A172 (cell line): Measurements from ENCODE around the gene UTP4. TPM values are rescaled to one million over a fixed set of nuclear protein-coding genes. Genes with fewer than 3 reads are reported as not detected.
A peak's percentile ranks its signal among the peaks of the same experiment; 100 is the strongest.

Source experiments
- DNase-seq: peaks from one replicate; pipeline ENCODE4 v3.0.0-alpha.2; 2015; ENCODE audit warnings: low spot score
- total RNA-seq: library from RNA; depleted of rRNA; stranded (reverse); fragments of >200 nt; shearing (Covaris generic); gene quantifications from 2 replicates; pipeline ENCODE4 v1.2.3, GENCODE V29; 2014

UTP4 gene
- total RNA-seq, 1 experiment from 2014 or later = 30.9 TPM

GRCh38 chr16:69176033-69176800 lies 43.8 kb downstream of the UTP4 start:
- peak; percentile 40 for DNase-seq

GRCh38 chr16:69179328-69180010 lies 47.0 kb downstream of the UTP4 start:
- DNase-seq = peak; percentile 88

- DNase-seq = no peak
Observed at GRCh38 chr16:69180011-69180338, 47.5 kb downstream of the UTP4 start.

DNA sequence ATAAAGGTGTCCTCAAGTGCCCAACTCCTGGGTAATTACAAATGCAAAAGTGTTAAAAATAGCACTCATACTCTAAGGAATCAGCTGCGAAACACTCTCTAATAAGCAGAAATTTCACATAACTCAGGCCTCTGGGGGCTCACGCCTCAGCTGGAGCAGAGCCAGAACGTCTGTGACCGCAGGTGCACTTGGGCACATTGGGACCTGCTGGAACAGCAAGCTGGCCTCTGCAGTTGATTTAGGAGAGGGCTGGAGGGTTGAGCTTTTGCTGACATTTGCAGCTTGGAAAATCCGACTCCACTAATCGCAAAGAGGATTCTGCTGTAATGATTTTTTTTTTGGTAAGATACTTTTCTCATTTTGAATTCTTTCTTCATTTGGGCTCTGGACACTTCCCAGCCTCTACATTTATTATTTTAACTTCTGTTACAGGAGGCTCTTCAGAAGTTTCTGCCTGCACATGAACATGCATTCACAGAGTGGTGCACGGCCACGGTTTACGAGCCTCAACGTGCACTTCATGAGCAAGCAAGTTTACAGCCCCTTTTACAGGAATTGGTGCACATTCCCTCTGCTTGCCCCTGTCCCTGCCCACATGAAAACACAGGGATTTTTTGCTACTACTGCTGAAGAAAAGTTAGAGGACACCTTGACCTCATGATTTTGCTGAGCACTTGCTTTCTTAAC lies 50.4 kb downstream of the UTP4 start:
- no peak for DNase-seq

DNA sequence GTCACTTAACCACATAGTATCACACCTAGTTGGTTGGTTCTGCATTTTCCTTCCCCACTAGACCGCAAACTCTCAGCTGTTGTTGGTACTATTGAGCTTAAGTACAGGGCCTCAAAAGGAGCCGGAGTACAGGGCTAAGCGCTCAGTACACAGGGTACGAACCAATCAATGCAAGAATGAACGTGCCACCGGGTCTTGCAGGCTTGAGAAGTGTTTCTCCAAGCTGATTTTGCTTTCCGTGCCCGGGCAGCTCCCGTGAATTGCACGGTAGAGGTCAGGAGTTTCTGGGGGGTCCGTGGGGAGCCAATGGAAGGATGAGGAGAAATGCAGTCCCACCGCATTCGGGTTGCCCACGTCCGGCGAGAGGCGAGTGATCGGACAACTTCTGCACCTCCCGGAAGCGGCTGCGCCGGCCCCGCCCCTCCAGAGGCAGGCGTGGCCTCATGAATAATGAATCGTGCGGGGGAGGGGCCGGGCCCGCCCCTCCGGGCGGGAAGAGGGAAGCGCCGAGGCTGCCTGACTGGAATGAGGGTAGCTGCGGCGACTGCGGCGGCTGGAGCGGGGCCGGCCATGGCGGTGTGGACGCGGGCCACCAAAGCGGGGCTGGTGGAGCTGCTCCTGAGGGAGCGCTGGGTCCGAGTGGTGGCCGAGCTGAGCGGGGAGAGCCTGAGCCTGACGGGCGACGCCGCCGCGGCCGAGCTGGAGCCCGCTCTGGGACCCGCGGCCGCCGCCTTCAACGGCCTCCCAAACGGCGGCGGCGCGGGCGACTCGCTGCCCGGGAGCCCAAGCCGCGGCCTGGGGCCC lies 54.4 kb downstream of the UTP4 start, which contains the start of gene SNTB2:
SNTB2 (plus strand) TSS at position 523 of the 804 bp plus-strand sequence; CDS start at position 526, 3 bp downstream.
- peak; percentile 86 for DNase-seq

DNA sequence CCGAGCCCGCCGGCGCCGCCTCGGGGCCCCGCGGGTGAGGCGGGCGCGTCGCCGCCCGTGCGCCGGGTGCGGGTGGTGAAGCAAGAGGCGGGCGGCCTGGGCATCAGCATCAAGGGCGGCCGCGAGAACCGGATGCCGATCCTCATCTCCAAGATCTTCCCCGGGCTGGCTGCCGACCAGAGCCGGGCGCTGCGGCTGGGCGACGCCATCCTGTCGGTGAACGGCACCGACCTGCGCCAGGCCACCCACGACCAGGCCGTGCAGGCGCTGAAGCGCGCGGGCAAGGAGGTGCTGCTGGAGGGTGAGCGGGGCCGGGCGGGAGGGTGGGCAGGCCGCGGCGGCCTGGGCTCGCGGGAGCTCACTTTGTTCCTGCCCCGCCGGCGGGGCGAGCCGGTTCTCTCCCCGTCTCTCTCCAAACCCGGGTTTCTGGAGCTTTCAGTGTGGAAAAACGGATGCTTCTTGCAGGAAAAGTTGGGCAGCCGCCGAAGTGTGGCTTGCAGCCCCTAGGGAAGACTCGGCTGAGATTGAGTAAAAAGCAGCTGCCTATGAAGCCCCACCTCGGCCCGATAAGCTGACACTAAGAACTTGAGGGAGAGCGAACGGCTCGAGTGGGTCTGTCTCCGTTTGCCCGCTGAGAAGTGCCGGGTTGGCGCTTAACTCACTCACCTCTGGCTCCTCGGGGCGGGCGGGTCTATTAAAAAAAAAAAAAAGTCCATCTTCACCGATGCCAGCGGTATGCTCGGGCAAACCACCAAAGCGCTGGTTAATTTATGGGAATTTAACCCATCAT lies 55.2 kb downstream of the UTP4 start:
- DNase-seq = no peak

DNA sequence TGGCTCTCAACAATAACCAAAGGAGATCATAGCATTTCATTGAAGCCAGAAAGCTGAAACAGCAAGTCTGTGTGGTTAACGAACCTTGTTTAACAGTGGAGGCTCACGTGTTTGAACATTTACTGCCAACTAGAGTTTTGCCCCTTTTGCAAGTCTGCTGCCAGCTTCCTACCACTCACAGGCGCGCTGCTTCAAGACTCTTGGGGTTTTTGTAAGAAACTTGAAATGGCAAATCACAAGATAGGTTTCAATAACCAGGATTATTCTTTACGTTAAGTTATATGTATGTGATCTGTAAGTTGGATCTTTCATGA lies 55.7 kb downstream of the UTP4 start:
- DNase-seq = peak; percentile 43

GRCh38 chr16:69188716-69189115 lies 56.3 kb downstream of the UTP4 start:
- DNase-seq = peak; percentile 29

GRCh38 chr16:69190046-69190588 lies 57.7 kb downstream of the UTP4 start:
- no peak for DNase-seq

DNA sequence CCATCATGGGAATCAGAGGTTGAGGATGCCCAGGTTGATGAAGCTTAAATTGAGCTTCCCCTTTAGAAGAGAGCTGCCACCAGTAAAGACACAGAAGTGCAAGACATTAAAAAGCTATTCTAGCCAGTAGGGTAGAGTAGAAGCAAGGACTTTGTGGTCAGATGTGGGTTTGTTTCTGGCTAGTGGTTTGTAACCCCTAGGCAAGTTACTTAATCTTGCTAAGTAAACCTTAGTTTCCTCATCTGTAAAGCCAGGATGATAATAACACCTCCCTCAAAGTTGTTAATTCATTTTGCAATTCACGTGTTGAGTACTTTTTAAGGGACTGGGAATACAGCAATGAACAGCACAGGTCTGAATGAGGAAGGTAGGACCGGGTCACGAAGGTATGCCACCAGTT lies 58.1 kb downstream of the UTP4 start:
- DNase-seq = no peak

DNA sequence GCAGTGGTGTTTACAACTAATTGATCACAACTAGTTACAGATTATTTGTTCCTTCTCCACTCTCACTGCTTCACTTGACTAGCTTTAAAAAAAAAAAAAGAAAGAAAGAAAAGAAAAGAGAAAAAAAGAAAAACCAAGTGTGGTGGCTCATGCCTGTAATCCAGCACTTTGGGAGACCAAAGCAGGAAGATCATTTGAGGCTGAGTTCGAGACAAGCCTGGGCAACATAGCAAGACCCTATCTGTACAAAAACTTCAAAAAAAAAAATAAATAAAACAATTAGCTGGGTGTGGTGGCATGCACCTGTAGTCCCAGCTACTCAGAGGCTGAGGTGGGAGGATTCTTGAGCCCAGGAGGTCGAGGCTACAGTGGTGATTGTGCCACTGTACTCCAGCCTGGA lies 58.7 kb downstream of the UTP4 start:
- DNase-seq = no peak

DNA sequence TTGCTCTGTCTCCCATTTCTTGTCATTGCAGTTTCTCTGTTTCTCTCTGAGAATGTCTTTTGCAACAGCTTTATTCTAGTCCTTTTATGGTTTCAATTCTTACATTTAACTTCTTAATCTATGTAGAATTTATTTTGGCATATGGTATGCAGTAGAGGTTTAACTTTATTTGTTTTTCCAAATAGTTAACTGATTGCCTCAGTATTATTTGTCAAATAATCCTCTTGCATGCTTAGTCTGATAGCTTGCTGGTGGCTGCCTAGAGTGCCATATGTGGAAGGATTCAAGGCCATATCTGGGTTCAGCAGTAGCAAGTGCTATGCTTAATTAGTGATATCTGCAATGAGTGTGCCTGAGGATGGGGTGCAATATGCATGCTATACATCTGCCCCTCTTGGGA lies 61.4 kb downstream of the UTP4 start:
- no peak for DNase-seq

DNA sequence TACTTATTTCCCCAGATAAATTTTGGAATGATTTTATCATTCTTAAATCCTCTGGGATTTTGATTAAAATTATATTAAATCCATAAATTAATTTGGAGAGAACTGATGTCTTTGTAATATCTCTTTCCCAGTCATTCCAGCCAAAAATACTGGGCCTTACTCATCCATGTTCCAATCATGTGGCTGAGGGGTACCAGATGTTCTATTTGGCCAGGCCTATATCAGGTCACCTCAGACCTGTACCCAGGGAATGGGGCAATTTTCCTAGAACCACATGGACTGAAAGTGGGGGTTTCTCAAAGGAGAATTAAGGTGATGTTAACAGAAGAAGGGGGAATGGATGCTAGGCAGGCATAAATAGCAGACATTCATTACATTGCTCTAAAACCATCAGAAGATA lies 62.0 kb downstream of the UTP4 start:
- no peak for DNase-seq

- DNase-seq = no peak
Observed at GRCh38 chr16:69195369-69196029, 63.0 kb downstream of the UTP4 start.

DNA sequence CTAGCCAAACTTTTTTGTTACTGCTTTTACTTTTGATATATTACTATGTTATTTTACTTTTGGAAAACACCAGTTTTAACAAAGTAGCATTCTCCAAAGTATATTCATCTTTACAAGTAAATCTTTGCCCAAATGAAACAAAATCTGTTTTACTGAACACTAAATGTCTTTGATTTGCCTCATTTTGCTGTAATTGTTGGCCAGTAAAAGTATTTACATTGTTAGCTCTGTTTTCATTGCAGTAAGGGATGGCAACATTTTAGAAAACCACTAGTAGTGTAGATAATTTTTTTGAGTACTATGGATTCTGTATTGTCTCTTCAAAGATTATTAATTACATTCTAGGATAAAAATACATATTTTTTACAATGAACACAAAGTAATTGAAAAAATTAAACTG lies 65.1 kb downstream of the UTP4 start:
- DNase-seq = no peak

DNA sequence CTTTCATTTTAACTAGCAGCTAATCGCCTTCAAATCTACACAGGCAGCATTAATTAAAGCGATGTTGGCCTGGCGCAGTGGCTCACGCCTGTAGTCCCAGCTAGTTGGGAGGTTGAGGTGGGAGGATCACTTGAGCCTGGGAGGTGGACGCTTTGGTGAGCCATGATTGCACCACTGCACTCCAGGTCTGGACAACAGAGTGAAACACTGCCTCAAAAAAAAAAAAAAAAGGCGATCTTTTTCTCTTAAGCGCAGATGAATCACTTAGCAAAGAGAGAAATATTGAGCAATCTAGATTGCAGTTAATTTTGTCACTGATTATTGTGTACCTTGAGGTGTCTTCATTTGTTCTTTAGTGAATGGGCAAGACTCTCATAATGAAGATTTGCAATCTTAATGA lies 66.9 kb downstream of the UTP4 start:
- DNase-seq = peak; percentile 68

GRCh38 chr16:69201291-69201690 lies 68.8 kb downstream of the UTP4 start:
- DNase-seq = no peak

DNA sequence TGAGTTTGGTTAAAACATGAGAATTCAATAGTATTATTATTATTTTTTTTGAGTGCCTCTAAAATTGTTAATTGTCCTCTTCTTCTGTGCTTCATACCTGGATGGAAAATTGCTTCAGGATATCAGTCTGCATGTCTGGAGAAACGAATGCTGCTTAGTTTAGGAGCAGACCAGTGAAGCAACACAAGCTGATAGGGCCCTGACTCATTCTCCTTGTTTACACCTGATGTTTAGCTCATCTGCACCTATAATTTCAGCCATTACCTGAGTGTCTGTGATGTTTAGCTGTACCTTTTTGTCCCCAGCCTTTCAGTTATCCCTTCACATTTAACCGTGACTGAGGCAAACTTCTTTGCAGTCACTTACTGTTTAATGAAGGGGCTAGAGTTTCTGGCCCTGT lies 69.3 kb downstream of the UTP4 start:
- no peak for DNase-seq

DNA sequence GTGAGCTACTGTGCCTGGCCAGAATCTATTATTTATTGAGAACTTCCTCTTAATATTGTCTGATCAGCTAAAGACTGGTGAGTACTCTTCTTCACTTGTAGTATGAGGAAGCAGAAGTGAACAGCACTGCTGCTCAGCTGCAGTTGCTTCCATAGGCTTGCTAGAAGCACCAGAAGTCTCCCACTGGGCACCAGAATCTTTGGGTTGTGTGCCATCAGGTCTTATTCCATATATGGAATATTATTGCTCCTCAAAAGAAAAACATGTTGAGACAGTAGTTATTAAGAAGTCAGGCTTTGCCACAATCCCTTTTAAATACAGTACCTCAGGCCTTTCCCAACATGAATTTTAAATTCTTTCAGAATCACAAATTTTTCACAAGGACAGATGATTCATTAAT lies 71.7 kb downstream of the UTP4 start:
- no peak for DNase-seq

DNA sequence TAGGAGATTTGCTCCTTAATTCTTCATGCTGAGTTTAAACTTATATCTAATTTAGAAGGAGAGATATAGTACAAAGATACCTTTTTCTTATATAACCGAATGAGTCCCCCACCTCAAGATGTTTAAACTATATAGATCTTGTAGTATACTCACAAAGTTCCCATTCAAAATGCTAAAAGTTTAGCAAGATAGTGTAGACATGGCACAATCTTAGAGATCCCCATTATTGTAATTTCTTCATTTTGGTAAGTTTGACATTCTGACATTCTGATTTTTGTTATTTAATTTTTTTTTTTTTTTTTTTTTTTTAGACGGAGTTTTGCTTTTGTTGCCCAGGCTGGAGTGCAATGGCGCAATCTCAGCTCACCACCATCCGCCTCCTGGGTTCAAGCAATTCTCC lies 77.3 kb downstream of the UTP4 start:
- no peak for DNase-seq

GRCh38 chr16:69217433-69217832 lies 85.0 kb downstream of the UTP4 start:
- DNase-seq = peak; percentile 72
